ENCODE measurements around the gene ST14.

DNA sequence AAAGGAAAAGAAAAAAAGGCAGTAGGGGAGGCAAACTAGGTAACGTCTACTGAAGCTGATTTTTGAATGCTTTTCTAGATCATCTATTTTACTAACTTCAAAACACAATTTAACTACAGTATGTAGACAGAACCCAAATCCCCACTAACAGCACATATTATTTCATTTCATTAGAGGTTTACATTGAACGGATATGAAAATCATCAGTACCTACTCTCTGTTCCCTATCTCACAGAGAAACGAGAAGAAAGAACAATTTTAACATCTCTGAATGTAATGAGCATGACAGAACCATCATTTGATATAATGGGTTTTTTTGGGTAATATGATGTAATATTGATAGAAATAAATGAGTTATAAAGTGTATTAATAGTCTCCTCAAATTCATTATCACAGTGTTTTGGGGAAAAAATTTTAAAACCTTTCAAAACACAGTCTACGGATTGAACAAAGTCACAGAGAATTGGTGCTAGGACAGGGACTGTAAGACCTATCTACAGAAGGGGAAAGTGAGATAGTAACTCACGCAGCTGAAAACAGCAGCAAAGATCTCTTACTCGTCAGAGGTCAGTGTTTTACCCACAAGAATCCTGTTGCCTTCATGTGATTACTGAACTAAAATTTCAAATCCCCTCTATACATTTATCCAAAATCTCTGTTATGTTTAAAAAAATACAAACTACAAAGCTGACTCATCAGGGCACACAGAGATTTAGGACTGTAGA lies 77.9 kb downstream of the ST14 start:
- TF ChIP-seq GLI4 (tag by site-specific recombination; IDR thresholded peaks at IDR 0.05) (no peak), ZNF785 (tag by site-specific recombination; IDR thresholded peaks at IDR 0.05) (no peak), ZNF501 (tag by site-specific recombination; IDR thresholded peaks at IDR 0.05) (no peak), ZNF274 (IDR thresholded peaks at IDR 0.05; ENCODE audit: low read length) (no peak), ZNF274 (tag by site-specific recombination; IDR thresholded peaks at IDR 0.05; ENCODE audit: borderline replicate concordance) (no peak), SP3 (tag by site-specific recombination; IDR thresholded peaks at IDR 0.05) (no peak), ZBTB17 (tag by site-specific recombination; IDR thresholded peaks at IDR 0.05) (no peak)
- TF ChIP-seq, protein P1, sequence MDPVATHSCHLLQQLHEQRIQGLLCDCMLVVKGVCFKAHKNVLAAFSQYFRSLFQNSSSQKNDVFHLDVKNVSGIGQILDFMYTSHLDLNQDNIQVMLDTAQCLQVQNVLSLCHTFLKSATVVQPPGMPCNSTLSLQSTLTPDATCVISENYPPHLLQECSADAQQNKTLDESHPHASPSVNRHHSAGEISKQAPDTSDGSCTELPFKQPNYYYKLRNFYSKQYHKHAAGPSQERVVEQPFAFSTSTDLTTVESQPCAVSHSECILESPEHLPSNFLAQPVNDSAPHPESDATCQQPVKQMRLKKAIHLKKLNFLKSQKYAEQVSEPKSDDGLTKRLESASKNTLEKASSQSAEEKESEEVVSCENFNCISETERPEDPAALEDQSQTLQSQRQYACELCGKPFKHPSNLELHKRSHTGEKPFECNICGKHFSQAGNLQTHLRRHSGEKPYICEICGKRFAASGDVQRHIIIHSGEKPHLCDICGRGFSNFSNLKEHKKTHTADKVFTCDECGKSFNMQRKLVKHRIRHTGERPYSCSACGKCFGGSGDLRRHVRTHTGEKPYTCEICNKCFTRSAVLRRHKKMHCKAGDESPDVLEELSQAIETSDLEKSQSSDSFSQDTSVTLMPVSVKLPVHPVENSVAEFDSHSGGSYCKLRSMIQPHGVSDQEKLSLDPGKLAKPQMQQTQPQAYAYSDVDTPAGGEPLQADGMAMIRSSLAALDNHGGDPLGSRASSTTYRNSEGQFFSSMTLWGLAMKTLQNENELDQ (tag by site-specific recombination; IDR thresholded peaks at IDR 0.05; ENCODE audit: low read depth): no peak
- TF ChIP-seq, protein P2, sequence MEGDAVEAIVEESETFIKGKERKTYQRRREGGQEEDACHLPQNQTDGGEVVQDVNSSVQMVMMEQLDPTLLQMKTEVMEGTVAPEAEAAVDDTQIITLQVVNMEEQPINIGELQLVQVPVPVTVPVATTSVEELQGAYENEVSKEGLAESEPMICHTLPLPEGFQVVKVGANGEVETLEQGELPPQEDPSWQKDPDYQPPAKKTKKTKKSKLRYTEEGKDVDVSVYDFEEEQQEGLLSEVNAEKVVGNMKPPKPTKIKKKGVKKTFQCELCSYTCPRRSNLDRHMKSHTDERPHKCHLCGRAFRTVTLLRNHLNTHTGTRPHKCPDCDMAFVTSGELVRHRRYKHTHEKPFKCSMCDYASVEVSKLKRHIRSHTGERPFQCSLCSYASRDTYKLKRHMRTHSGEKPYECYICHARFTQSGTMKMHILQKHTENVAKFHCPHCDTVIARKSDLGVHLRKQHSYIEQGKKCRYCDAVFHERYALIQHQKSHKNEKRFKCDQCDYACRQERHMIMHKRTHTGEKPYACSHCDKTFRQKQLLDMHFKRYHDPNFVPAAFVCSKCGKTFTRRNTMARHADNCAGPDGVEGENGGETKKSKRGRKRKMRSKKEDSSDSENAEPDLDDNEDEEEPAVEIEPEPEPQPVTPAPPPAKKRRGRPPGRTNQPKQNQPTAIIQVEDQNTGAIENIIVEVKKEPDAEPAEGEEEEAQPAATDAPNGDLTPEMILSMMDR (tag by site-specific recombination; IDR thresholded peaks at IDR 0.05): no peak
